ENCODE measurements around the gene CAMKK2.
"Not testable (repeated sequence)": the region's sequence is repeated elsewhere in the genome, so short reads cannot be mapped to it uniquely, and the experiment has no call there.

CAMKK2 gene

GRCh38 chr12:121219353-121219986 is 77.0 kb downstream of the CAMKK2 start:
- no peak for DNase-seq

- DNase-seq, result no peak
These were observed 77.7 kb downstream of the CAMKK2 start for GRCh38 chr12:121218588-121219352.

GRCh38 chr12:121217761-121218160 is 78.7 kb downstream of the CAMKK2 start:
- no peak for DNase-seq

GRCh38 chr12:121217063-121217462 is 79.4 kb downstream of the CAMKK2 start:
- DNase-seq, result no peak

GRCh38 chr12:121216102-121216501 is 80.4 kb downstream of the CAMKK2 start:
- DNase-seq, result no peak

GRCh38 chr12:121214855-121215745 is 81.4 kb downstream of the CAMKK2 start:
- DNase-seq, result no peak

- DNase-seq, result no peak
These were observed 82.2 kb downstream of the CAMKK2 start for GRCh38 chr12:121214166-121214777.

- DNase-seq, result no peak
These were observed 83.6 kb downstream of the CAMKK2 start for GRCh38 chr12:121212875-121213274.

GRCh38 chr12:121209624-121210572 is 86.6 kb downstream of the CAMKK2 start, which contains the start of gene P2RX4:
Gene P2RX4, plus strand, starts transcription at chr12:121210129. Its CDS starts 36 bp downstream, at chr12:121210165.
- DNase-seq, result peak; percentile 82

GRCh38 chr12:121209221-121209620 is 87.3 kb downstream of the CAMKK2 start:
- DNase-seq, result no peak

GRCh38 chr12:121208571-121208970 is 87.9 kb downstream of the CAMKK2 start:
- not testable (repeated sequence) for DNase-seq

GRCh38 chr12:121205491-121205890 is 91.0 kb downstream of the CAMKK2 start:
- no peak for DNase-seq

- DNase-seq, result no peak
These were observed 93.0 kb downstream of the CAMKK2 start for GRCh38 chr12:121203482-121203881.

- no peak for DNase-seq
These were observed 93.8 kb downstream of the CAMKK2 start for GRCh38 chr12:121202407-121203355.

- DNase-seq, result not testable (repeated sequence)
These were observed 95.4 kb downstream of the CAMKK2 start for GRCh38 chr12:121201140-121201539.

GRCh38 chr12:121198949-121199348 is 97.6 kb downstream of the CAMKK2 start:
- DNase-seq, result no peak

- DNase-seq, result peak; percentile 77
These were observed 99.6 kb downstream of the CAMKK2 start for GRCh38 chr12:121196902-121197301.

GRCh38 chr12:121191151-121191550 is 105.4 kb downstream of the CAMKK2 start:
- DNase-seq, result no peak

- no peak for DNase-seq
These were observed 105.9 kb downstream of the CAMKK2 start for GRCh38 chr12:121190523-121191031.

- no peak for DNase-seq
These were observed 106.8 kb downstream of the CAMKK2 start for GRCh38 chr12:121189619-121190155.

All from GDM1 (cell line).